Upper lobe of right lung (tissue), 1 donor: ENCODE results near the gene ADAMTS12. TPM values are rescaled to one million over a fixed set of nuclear protein-coding genes. Genes with fewer than 3 reads are reported as not detected.

Experiments
- ATAC-seq: fragments of 200-7000 bp; cut with Tn5 transposase; one replicate; pipeline ENCODE4 v1.9.1; 2020; ENCODE audit warnings: mild to moderate bottlenecking, moderate library complexity
- DNase-seq: peaks from one replicate; pipeline ENCODE4 v3.0.0-alpha.2; 2020
- H3K27ac ChIP-seq: fragments of 200-600 bp; one replicate; pipeline ENCODE4 v1.8.0; 2022
- H3K27me3 ChIP-seq: fragments of 200-600 bp; one replicate; pipeline ENCODE4 v1.8.0; 2022; ENCODE audit warnings: mild to moderate bottlenecking
- H3K36me3 ChIP-seq: fragments of 200-600 bp; one replicate; pipeline ENCODE4 v1.8.0; 2022
- H3K4me1 ChIP-seq: fragments of 200-600 bp; one replicate; pipeline ENCODE4 v1.8.0; 2022
- H3K4me3 ChIP-seq: fragments of 200-600 bp; one replicate; pipeline ENCODE4 v1.8.0; 2022; ENCODE audit warnings: mild to moderate bottlenecking
- H3K9me3 ChIP-seq: fragments of 200-600 bp; one replicate; pipeline ENCODE4 v1.8.0; 2022
- CTCF ChIP-seq: fragments of 200-600 bp; IDR thresholded peaks from one replicate; pipeline ENCODE4 v1.8.0; 2022; ENCODE audit warnings: antibody characterized with exemption
- intact Hi-C: fragments of 100-400 bp; cut with DNase I; formaldehyde crosslinking; loops from one replicate; pipeline ENCODE4 v1.11.0; 2022
- total RNA-seq: library from RNA; stranded (reverse); fragmentation: NEBNext Ultra II Directional; extraction: Animal tissue kit (Norgen Biotek cat#: 25700); gene quantifications from one replicate; pipeline ENCODE4 v1.2.1, GENCODE V29; 2021
- donor health status: DM: no; HTN: yes; CAD: no; lungs with severe emphysema.

Gene ADAMTS12
- total RNA-seq, 1 donor from 2014 or later = 11.2 TPM

GRCh38 chr5:33841891-33842290, 49.9 kb downstream of the ADAMTS12 start:
- Histone ChIP-seq H3K36me3 (no peaks in the 10 kb centered on the region), H3K4me3 (no peak overlapping the region), H3K27me3 (no peaks in the 10 kb centered on the region), H3K9me3 (no peaks in the 10 kb centered on the region), H3K4me1 (peaks cover 8% of the 10 kb centered on the region), H3K27ac (no peak overlapping the region)
- intact Hi-C loops = no loop called here
- TF ChIP-seq CTCF = no peak
- DNase-seq = no peak
- ATAC-seq = no peak

- H3K27ac ChIP-seq = no peak overlapping the region
- H3K9me3 ChIP-seq = no peaks in the 10 kb centered on the region
- ATAC-seq (peak; percentile 26), DNase-seq (no peak)
- no peak for TF ChIP-seq CTCF
- H3K36me3 ChIP-seq = no peaks in the 10 kb centered on the region
- H3K27me3 ChIP-seq = no peaks in the 10 kb centered on the region
- peaks cover 8% of the 10 kb centered on the region for H3K4me1 ChIP-seq
- intact Hi-C loops = no loop called here
- H3K4me3 ChIP-seq = no peak overlapping the region
Observed at GRCh38 chr5:33840927-33841547, 50.8 kb downstream of the ADAMTS12 start.

DNA sequence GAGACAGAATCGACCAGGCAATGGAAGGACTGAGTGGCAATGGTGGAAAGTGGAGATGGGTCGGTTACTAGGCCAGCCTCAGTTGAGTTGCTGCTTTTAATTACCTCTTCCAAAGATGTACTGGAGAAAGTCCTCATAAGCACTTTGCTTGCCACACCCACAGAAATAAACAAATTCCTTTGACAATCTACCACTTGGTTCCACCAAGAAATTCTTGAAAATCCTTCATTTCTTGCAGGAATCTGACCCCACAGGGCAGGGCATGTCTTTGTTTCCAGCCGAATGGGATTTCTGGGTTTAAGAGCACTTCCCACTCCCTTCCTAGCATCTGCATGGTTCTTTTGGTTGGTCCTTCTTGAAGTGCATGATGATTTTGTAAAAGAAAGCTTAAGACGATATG, 54.5 kb downstream of the ADAMTS12 start:
- H3K9me3 ChIP-seq = no peaks in the 10 kb centered on the region
- no peak overlapping the region for H3K4me3 ChIP-seq
- no peak for DNase-seq
- no peaks in the 10 kb centered on the region for H3K36me3 ChIP-seq
- ATAC-seq = no peak
- intact Hi-C loops = no loop called here
- H3K4me1 ChIP-seq = peaks cover 5% of the 10 kb centered on the region
- TF ChIP-seq CTCF = no peak
- no peak overlapping the region for H3K27ac ChIP-seq
- H3K27me3 ChIP-seq = no peaks in the 10 kb centered on the region

GRCh38 chr5:33834334-33834733, 57.5 kb downstream of the ADAMTS12 start:
- ATAC-seq (no peak), DNase-seq (no peak)
- Histone ChIP-seq H3K27ac (no peak overlapping the region), H3K27me3 (no peaks in the 10 kb centered on the region), H3K36me3 (no peaks in the 10 kb centered on the region), H3K4me3 (no peak overlapping the region), H3K9me3 (no peaks in the 10 kb centered on the region), H3K4me1 (no peaks in the 10 kb centered on the region)
- intact Hi-C loops = no loop called here
- TF ChIP-seq CTCF = no peak

- ATAC-seq = no peak
- intact Hi-C loops = no loop called here
- H3K36me3 ChIP-seq = no peaks in the 10 kb centered on the region
- H3K27me3 ChIP-seq = no peaks in the 10 kb centered on the region
- no peaks in the 10 kb centered on the region for H3K9me3 ChIP-seq
- no peak for TF ChIP-seq CTCF
- H3K4me1 ChIP-seq = no peaks in the 10 kb centered on the region
- no peak overlapping the region for H3K27ac ChIP-seq
- DNase-seq = no peak
- no peak overlapping the region for H3K4me3 ChIP-seq
Observed at GRCh38 chr5:33833237-33833575, 58.6 kb downstream of the ADAMTS12 start.
